Bladder microvascular endothelial cell (primary cell): ENCODE measurements around the gene OSTF1. TPM values are rescaled to one million over a fixed set of nuclear protein-coding genes. Genes with fewer than 3 reads are reported as not detected.

Source experiments
- total RNA-seq: library from RNA; depleted of rRNA; stranded (reverse); fragments of >200 nt; gene quantifications from 2 replicates; pipeline ENCODE4 v1.2.3, GENCODE V29; 2014

The OSTF1 gene, protein sequence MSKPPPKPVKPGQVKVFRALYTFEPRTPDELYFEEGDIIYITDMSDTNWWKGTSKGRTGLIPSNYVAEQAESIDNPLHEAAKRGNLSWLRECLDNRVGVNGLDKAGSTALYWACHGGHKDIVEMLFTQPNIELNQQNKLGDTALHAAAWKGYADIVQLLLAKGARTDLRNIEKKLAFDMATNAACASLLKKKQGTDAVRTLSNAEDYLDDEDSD
- total RNA-seq: 108 and 111 TPM in 2 replicates

DNA sequence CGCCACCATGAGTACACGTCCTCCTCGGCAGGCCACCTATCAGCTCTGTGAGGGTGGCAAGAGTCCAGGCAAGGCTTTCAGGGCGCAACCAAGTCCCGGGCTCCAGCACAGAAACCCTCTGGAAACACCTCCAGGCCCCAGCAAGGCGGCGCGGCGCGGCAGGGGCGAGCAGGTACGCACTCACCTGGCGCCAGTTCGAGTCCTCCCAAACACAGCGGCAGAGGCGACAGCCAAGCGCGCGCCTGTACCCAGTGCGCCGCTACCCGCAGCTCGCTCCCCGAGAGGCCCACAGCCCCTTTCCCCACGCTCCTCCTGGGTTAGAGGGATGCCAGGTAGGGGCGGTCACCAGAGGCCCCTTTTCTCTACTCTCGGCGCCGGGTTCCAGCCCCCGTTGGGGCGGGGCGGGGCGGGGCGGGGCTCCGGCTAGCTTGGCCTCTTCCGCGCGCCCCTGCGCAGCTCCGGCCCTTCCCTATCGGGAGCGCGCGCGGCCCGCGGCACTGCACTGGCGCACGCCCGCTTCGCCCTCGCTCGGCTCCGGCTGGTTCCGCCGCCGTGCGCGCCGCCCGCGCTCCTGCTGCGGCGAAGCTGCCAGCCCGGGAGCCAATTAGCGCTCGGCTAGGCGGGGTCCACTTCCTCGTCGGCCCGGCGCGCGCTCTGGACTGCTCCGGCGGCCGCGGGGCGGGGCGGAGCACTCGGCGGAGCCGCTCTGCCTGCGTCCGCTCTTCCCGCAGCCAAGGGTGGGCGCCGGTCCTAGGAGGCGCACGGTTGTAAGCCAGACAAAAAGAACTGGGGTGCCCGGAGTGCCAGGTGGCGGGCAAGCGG is at the start of gene OSTF1, which contains the start of gene NMRK1:
Gene OSTF1, plus strand, starts transcription at position 691 of the 822 bp plus-strand sequence. CDS start 179 bp downstream, outside the sequence.
Gene NMRK1, minus strand, starts transcription at position 332 of the 822 bp plus-strand sequence. CDS start 5,040 bp downstream, outside the sequence.

Other genes with a start within 250 kb of the OSTF1 start
- gene TRPM6, start 200.6 kb upstream of the OSTF1 start, total RNA-seq: 1.8 and 2.3 TPM in 2 replicates
- 3.8 and 8.1 TPM in 2 replicates for gene C9orf40, start 135.6 kb upstream of the OSTF1 start, total RNA-seq
- 17.1 and 17.8 TPM in 2 replicates for gene CARNMT1, start 60.2 kb upstream of the OSTF1 start, total RNA-seq
- gene NMRK1, start 359 bp upstream of the OSTF1 start, total RNA-seq: 30.9 and 36.1 TPM in 2 replicates